ENCODE results near the gene EHD4.

EHD4 gene

GRCh38 chr15:41923401-41923997, 48.9 kb downstream of the EHD4 start:
- TF ChIP-seq EZH2phosphoT487 (IDR thresholded peaks at IDR 0.05; ENCODE audit: low read length) (no peak), CTCF (IDR thresholded peaks at IDR 0.05; ENCODE audit: low read length) (no peak), EZH2 (optimal IDR thresholded peaks at IDR 0.05; ENCODE audit: low read depth, low read length) (no peak)
- no peak for DNase-seq
- Histone ChIP-seq H3K4me3 (ENCODE audit: low read length) (no peak overlapping the region), H3K9me3 (replicated peaks; ENCODE audit: insufficient read depth, low read length) (no peaks in the 10 kb centered on the region), H3K9me2 (replicated peaks; ENCODE audit: insufficient read depth, low read length) (no peaks in the 10 kb centered on the region), H3K9ac (ENCODE audit: low read length) (no peak overlapping the region), H3K4me2 (ENCODE audit: low read depth, low read length) (no peak overlapping the region), H2AFZ (ENCODE audit: low read length) (no peak overlapping the region), H3F3A (ENCODE audit: insufficient read depth, low read length) (no peaks in the 10 kb centered on the region), H3K4me1 (ENCODE audit: low read length) (no peaks in the 10 kb centered on the region), H3K79me2 (ENCODE audit: low read length) (no peaks in the 10 kb centered on the region), H4K20me1 (ENCODE audit: insufficient read depth, low read length) (no peaks in the 10 kb centered on the region), H3K36me3 (replicated peaks; ENCODE audit: insufficient read depth, low read length) (no peaks in the 10 kb centered on the region), H3K27me3 (replicated peaks; ENCODE audit: insufficient read depth, low read length) (no peaks in the 10 kb centered on the region), H3K27ac (ENCODE audit: low read length) (no peak overlapping the region)

GRCh38 chr15:41922353-41922752, 50.0 kb downstream of the EHD4 start:
- no peaks in the 10 kb centered on the region for H3K27me3 ChIP-seq (replicated peaks; ENCODE audit: insufficient read depth, low read length)
- H3K79me2 ChIP-seq (ENCODE audit: low read length): no peaks in the 10 kb centered on the region
- H3K4me3 ChIP-seq (ENCODE audit: low read length): no peak overlapping the region
- no peak overlapping the region for H3K4me2 ChIP-seq (ENCODE audit: low read depth, low read length)
- H3K9me3 ChIP-seq (replicated peaks; ENCODE audit: insufficient read depth, low read length): no peaks in the 10 kb centered on the region
- H3K27ac ChIP-seq (ENCODE audit: low read length): no peak overlapping the region
- H4K20me1 ChIP-seq (ENCODE audit: insufficient read depth, low read length): no peaks in the 10 kb centered on the region
- no peaks in the 10 kb centered on the region for H3F3A ChIP-seq (ENCODE audit: insufficient read depth, low read length)
- H3K36me3 ChIP-seq (replicated peaks; ENCODE audit: insufficient read depth, low read length): no peaks in the 10 kb centered on the region
- no peaks in the 10 kb centered on the region for H3K4me1 ChIP-seq (ENCODE audit: low read length)
- no peak overlapping the region for H3K9ac ChIP-seq (ENCODE audit: low read length)
- no peak for DNase-seq
- TF ChIP-seq EZH2 (optimal IDR thresholded peaks at IDR 0.05; ENCODE audit: low read depth, low read length) (no peak), EZH2phosphoT487 (IDR thresholded peaks at IDR 0.05; ENCODE audit: low read length) (no peak), CTCF (IDR thresholded peaks at IDR 0.05; ENCODE audit: low read length) (no peak)
- no peak overlapping the region for H2AFZ ChIP-seq (ENCODE audit: low read length)
- no peaks in the 10 kb centered on the region for H3K9me2 ChIP-seq (replicated peaks; ENCODE audit: insufficient read depth, low read length)

GRCh38 chr15:41921639-41922038, 50.7 kb downstream of the EHD4 start:
- no peaks in the 10 kb centered on the region for H3K27me3 ChIP-seq (replicated peaks; ENCODE audit: insufficient read depth, low read length)
- H2AFZ ChIP-seq (ENCODE audit: low read length): no peak overlapping the region
- H3K79me2 ChIP-seq (ENCODE audit: low read length): no peaks in the 10 kb centered on the region
- DNase-seq: no peak
- H3K4me2 ChIP-seq (ENCODE audit: low read depth, low read length): no peak overlapping the region
- peaks cover 2% of the 10 kb centered on the region; the same call in 1 of the 2 replicates for H3F3A ChIP-seq (ENCODE audit: insufficient read depth, low read length)
- H3K9me3 ChIP-seq (replicated peaks; ENCODE audit: insufficient read depth, low read length): no peaks in the 10 kb centered on the region
- no peaks in the 10 kb centered on the region for H3K36me3 ChIP-seq (replicated peaks; ENCODE audit: insufficient read depth, low read length)
- TF ChIP-seq CTCF (IDR thresholded peaks at IDR 0.05; ENCODE audit: low read length) (no peak), EZH2phosphoT487 (IDR thresholded peaks at IDR 0.05; ENCODE audit: low read length) (no peak), EZH2 (optimal IDR thresholded peaks at IDR 0.05; ENCODE audit: low read depth, low read length) (no peak)
- H3K27ac ChIP-seq (ENCODE audit: low read length): no peak overlapping the region
- H3K4me3 ChIP-seq (ENCODE audit: low read length): no peak overlapping the region
- H3K9ac ChIP-seq (ENCODE audit: low read length): no peak overlapping the region
- no peaks in the 10 kb centered on the region for H4K20me1 ChIP-seq (ENCODE audit: insufficient read depth, low read length)
- H3K4me1 ChIP-seq (ENCODE audit: low read length): no peaks in the 10 kb centered on the region
- H3K9me2 ChIP-seq (replicated peaks; ENCODE audit: insufficient read depth, low read length): no peaks in the 10 kb centered on the region

Measured in MM.1S (cell line).